ENCODE data around the gene ADO. TPM values are rescaled to one million over a fixed set of nuclear protein-coding genes. Genes with fewer than 3 reads are reported as not detected.

The ADO gene
- total and polyA plus RNA-seq, 2 of the 4 experiments (the other 2 are of a cell fraction): 8.0 to 8.1 TPM

DNA sequence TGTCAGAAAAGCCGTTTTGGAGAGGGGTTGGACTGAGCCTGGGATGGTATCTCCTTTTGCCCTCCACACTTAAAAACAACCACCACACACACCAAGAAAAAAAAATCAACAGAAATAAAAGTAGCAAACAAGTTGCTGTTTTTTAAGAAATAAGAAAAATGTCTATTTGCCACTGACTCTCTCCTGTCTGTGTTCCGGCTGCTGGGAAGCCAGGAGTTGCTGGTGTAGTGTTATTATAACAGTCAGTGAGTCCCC is 11.5 kb downstream of the ADO start:
- Histone ChIP-seq H2BK20ac (ENCODE audit: low read depth, low read length) (no peak overlapping the region), H3K23ac (ENCODE audit: low read depth, low read length) (no peak overlapping the region), H3K27ac (ENCODE audit: insufficient read depth, low read length) (no peak overlapping the region), H3K27me3 (ENCODE audit: control insufficient read depth, insufficient read depth, low read length) (peaks cover 46% of the 10 kb centered on the region), H2AK9ac (replicated peaks; ENCODE audit: low read depth, low read length, poor library complexity) (peak overlapping the region; percentile 5), H3K36me3 (ENCODE audit: control insufficient read depth, insufficient read depth, low read length) (no peaks in the 10 kb centered on the region), H4K8ac (ENCODE audit: low read depth in 2 of 2, low read length in 2 of 2) (no peak overlapping the region), H3K4me1 (ENCODE audit: control insufficient read depth, insufficient read depth, low read length) (peaks cover 7% of the 10 kb centered on the region; the same call in 1 of the 2 replicates), H3K9me1 (ENCODE audit: insufficient read depth, low read length) (no peaks in the 10 kb centered on the region), H3K79me1 (ENCODE audit: low read depth in 1 of 2, low read length in 2 of 2) (no peaks in the 10 kb centered on the region), H3K18ac (ENCODE audit: low read depth, low read length) (no peak overlapping the region), H2BK5ac (ENCODE audit: low read depth, low read length, poor library complexity, severe bottlenecking) (no peak overlapping the region), H4K91ac (ENCODE audit: insufficient read depth, low read depth, low read length) (no peak overlapping the region), H3K4ac (ENCODE audit: low read depth, low read length) (no peak overlapping the region), H2AK5ac (ENCODE audit: low read depth, low read length) (no peak overlapping the region), H3K4me3 (ENCODE audit: insufficient read depth, low read depth, low read length) (peak overlapping the region; percentile 73), H3K4me2 (ENCODE audit: low read depth, low read length) (peak overlapping the region; percentile 92), H4K5ac (ENCODE audit: low read depth, low read length) (no peak overlapping the region), H2AFZ (replicated peaks; ENCODE audit: low read length, poor library complexity) (peak overlapping the region; percentile 94), H3K56ac (ENCODE audit: extremely low read depth, insufficient read depth, low read length) (no peak overlapping the region), H3K9ac (ENCODE audit: low read depth, low read length) (no peak overlapping the region), H2BK120ac (ENCODE audit: low read depth, low read length) (no peak overlapping the region), H3K14ac (replicated peaks; ENCODE audit: low read depth, low read length) (no peak overlapping the region), H2BK15ac (ENCODE audit: low read depth, low read length) (no peak overlapping the region), H4K20me1 (ENCODE audit: insufficient read depth, low read length) (peaks cover 14% of the 10 kb centered on the region), H3K9me3 (ENCODE audit: control insufficient read depth, insufficient read depth, low read length) (no peaks in the 10 kb centered on the region)
- intact Hi-C loops (cut with micrococcal nuclease): loop anchor here (1.0 to 5.0 kb wide), 3 partner anchors 266 to 549 kb away; partner anchors contain the start of gene RTKN2
- BruUV-seq (replicated peaks): no TSS peak
- CTCF ChIA-PET: interaction anchor here (0.7 to 1.2 kb wide), 2 partner anchors 10 to 205 kb away, joined by 3 read pairs; no protein-coding TSS in a partner anchor
- ATAC-seq (ENCODE audit: low read depth) (no peak), DNase-seq (no peak)
- TF ChIP-seq POLR2A (IDR thresholded peaks at IDR 0.05; ENCODE audit: low read depth, low read length) (0 out of 2 replicates have a peak, but pooled peaks have one; percentile 67), MAFK (IDR thresholded peaks at IDR 0.05; ENCODE audit: low read depth, low read length) (no peak)
- dilution Hi-C loops (cut with HindIII; ENCODE audit: low sequenced_read_pairs, unreplicated experiment): no loop called here
- POLR2A ChIA-PET (ENCODE audit: unreplicated experiment): interaction anchor here (0.6 kb wide), 1 partner anchor 32 kb away, joined by 3 read pairs; no protein-coding TSS in a partner anchor
- WGBS, 2 experiments (ENCODE audit: extremely low coverage in 2 of 2, insufficient read length in 1 of 2): 0% methylated on average over 1 of the region's 2 CpGs; no CpG with 5 or more reads in 1 of the 2 experiments
- in situ Hi-C loops (cut with MboI; ENCODE audit: low sequenced_read_pairs): loop anchor here (10.0 to 25.0 kb wide), 3 partner anchors 339 to 779 kb away; partner anchors contain the start of gene RTKN2

Measured in IMR-90 (cell line).